HG03565 (cell line): ENCODE data around the gene GLCCI1.
"Not testable (repeated sequence)": the region's sequence is repeated elsewhere in the genome, so short reads cannot be mapped to it uniquely, and the experiment has no call there.

ENCODE experiments used
- ATAC-seq: cut with Tn5 transposase; IDR thresholded peaks from one replicate; pipeline ENCODE4 v1.9.1; 2021; ENCODE audit warnings: mild to moderate bottlenecking, moderate library complexity; ENCODE audit not compliant: unreplicated experiment

The GLCCI1 gene

GRCh38 chr7:8042796-8043535 lies 74.4 kb downstream of the GLCCI1 start:
- no peak for ATAC-seq

GRCh38 chr7:8044761-8045430 lies 76.3 kb downstream of the GLCCI1 start:
- no peak for ATAC-seq

- ATAC-seq: not testable (repeated sequence)
These were observed 79.5 kb downstream of the GLCCI1 start for GRCh38 chr7:8048067-8048466.

- ATAC-seq: no peak
These were observed 82.8 kb downstream of the GLCCI1 start for GRCh38 chr7:8051373-8051772.

- no peak for ATAC-seq
These were observed 83.4 kb downstream of the GLCCI1 start for GRCh38 chr7:8051998-8052397.

- ATAC-seq: no peak
These were observed 84.2 kb downstream of the GLCCI1 start for GRCh38 chr7:8052824-8053223.

GRCh38 chr7:8056439-8056838 lies 87.8 kb downstream of the GLCCI1 start:
- no peak for ATAC-seq

- ATAC-seq: no peak
These were observed 89.0 kb downstream of the GLCCI1 start for GRCh38 chr7:8057566-8057965.

- ATAC-seq: no peak
These were observed 89.7 kb downstream of the GLCCI1 start for GRCh38 chr7:8058322-8058721.

GRCh38 chr7:8058852-8059251 lies 90.3 kb downstream of the GLCCI1 start:
- no peak for ATAC-seq

- no peak for ATAC-seq
These were observed 91.6 kb downstream of the GLCCI1 start for GRCh38 chr7:8060241-8060640.

- not testable (repeated sequence) for ATAC-seq
These were observed 94.7 kb downstream of the GLCCI1 start for GRCh38 chr7:8063300-8063699.

GRCh38 chr7:8063706-8064297 lies 95.2 kb downstream of the GLCCI1 start:
- ATAC-seq: no peak

GRCh38 chr7:8064828-8065227 lies 96.2 kb downstream of the GLCCI1 start:
- ATAC-seq: no peak

- no peak for ATAC-seq
These were observed 96.8 kb downstream of the GLCCI1 start for GRCh38 chr7:8065356-8065813.

GRCh38 chr7:8068892-8069686 lies 100.5 kb downstream of the GLCCI1 start:
- no peak for ATAC-seq

GRCh38 chr7:8070451-8071180 lies 102.0 kb downstream of the GLCCI1 start:
- ATAC-seq: no peak

GRCh38 chr7:8078418-8078817 lies 109.8 kb downstream of the GLCCI1 start:
- no peak for ATAC-seq

- no peak for ATAC-seq
These were observed 114.2 kb downstream of the GLCCI1 start for GRCh38 chr7:8082762-8083161.

GRCh38 chr7:8084836-8085235 lies 116.2 kb downstream of the GLCCI1 start:
- ATAC-seq: no peak

- ATAC-seq: no peak
These were observed 116.8 kb downstream of the GLCCI1 start for GRCh38 chr7:8085420-8085819.
